Prostate gland (tissue), 2 donors: Measurements from ENCODE around the gene DGAT2. TPM values are rescaled to one million over a fixed set of nuclear protein-coding genes. Genes with fewer than 3 reads are reported as not detected.

Source experiments
- DNase-seq: peaks from one replicate; pipeline ENCODE4 v3.0.0-alpha.2; 2019; ENCODE audit warnings: low spot score
- H3K27ac ChIP-seq, 2 donors: fragments of 200-600 bp; sonication (generic); 2 replicates each; pipeline ENCODE4 v1.5.1; 2017 to 2019
- H3K27me3 ChIP-seq: fragments of 200-600 bp; sonication (generic); replicated peaks from 2 replicates; pipeline ENCODE4 v1.5.1; 2019; ENCODE audit not compliant: insufficient read depth
- H3K36me3 ChIP-seq, 2 donors: fragments of 200-600 bp; sonication (generic); 1 replicate in 1 of 2; 2 replicates in 1 of 2; pipeline versions ENCODE4 v1.5.1 to v1.8.1; 2017 to 2019
- H3K4me1 ChIP-seq: fragments of 200-600 bp; sonication (generic); replicated peaks from 2 replicates; pipeline ENCODE4 v1.5.1; 2019
- H3K4me3 ChIP-seq, 2 donors: fragments of 200-600 bp; sonication (generic); 2 replicates each; pipeline ENCODE4 v1.5.1; 2017 to 2019
- H3K9me3 ChIP-seq: fragments of 200-600 bp; sonication (generic); 2 replicates; pipeline ENCODE4 v1.5.1; 2017
- CTCF ChIP-seq, 4 experiments: fragments of 200-600 bp in 2 of 4; fragments of 450-650 bp in 2 of 4; sonication (generic) in 2 of 4; IDR thresholded peaks; 1 replicate in 3 of 4; 2 replicates in 1 of 4; pipeline ENCODE4 v1.5.1; 2016 to 2019; ENCODE audit warnings: antibody characterized with exemption in 4 of 4, mild to moderate bottlenecking in 2 of 4, moderate library complexity in 2 of 4
- POLR2A ChIP-seq: fragments of 450-650 bp; IDR thresholded peaks from one replicate; pipeline ENCODE4 v1.6.1; 2016; ENCODE audit warnings: antibody characterized with exemption, mild to moderate bottlenecking
- POLR2AphosphoS5 ChIP-seq: sonication (generic); formaldehyde crosslinking; IDR thresholded peaks from one replicate; pipeline ENCODE4 v1.6.1; 2017; ENCODE audit warnings: antibody characterized with exemption
- WGBS: methylation state at CpG from one replicate; pipeline ENCODE4 v1.1.5; 2018; 5-methylcytosine and 5-hydroxymethylcytosine counted together
- intact Hi-C: fragments of 100-400 bp; cut with DNase I; formaldehyde crosslinking; loops from one replicate; pipeline ENCODE4 v1.14.2; 2022
- total RNA-seq, 2 donors: library from RNA; depleted of rRNA; stranded (reverse); fragments of >200 nt; gene quantifications; one replicate each; pipeline ENCODE4 v1.1.0, GENCODE V29; 2016

The DGAT2 gene
- total RNA-seq, 2 donors from 2014 or later = 5.6 to 24.6 TPM

DNA sequence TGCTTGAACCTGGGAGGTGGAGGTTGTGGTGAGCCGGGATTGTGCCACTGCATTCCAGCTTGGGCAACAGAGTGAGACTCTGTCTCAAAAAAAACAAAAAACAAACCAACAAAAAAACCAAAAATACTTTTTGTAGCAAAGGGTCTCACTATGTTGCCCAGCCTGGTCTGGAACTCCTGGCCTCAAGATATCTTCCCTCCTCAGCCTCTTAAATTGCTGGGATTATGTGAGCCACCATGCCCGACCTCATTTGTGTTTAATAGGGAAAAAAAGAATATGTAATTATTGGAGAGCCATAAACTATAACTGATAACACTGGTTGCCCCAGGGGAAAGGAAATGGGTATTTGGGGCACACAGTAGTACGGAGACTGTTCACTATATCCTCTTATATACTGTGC is 66.2 kb downstream of the DGAT2 start:
- intact Hi-C loops = no loop called here
- Histone ChIP-seq H3K4me3 (no peak overlapping the region), H3K27me3 (no peaks in the 10 kb centered on the region), H3K36me3 (no peaks in the 10 kb centered on the region), H3K4me1 (no peaks in the 10 kb centered on the region), H3K9me3 (no peaks in the 10 kb centered on the region), H3K27ac (no peak overlapping the region)
- WGBS = 93% methylated on average over 3 of the region's 3 CpGs
- no peak for TF ChIP-seq POLR2A
- TF ChIP-seq POLR2AphosphoS5 = no peak
- TF ChIP-seq CTCF (IDR thresholded peaks at IDR 0.05) = no peak
- DNase-seq = no peak

GRCh38 chr11:75836417-75836816 is 67.8 kb downstream of the DGAT2 start:
- Histone ChIP-seq H3K4me3 (no peak overlapping the region), H3K36me3 (no peaks in the 10 kb centered on the region), H3K9me3 (no peaks in the 10 kb centered on the region), H3K27ac (no peak overlapping the region), H3K27me3 (no peaks in the 10 kb centered on the region), H3K4me1 (no peaks in the 10 kb centered on the region)
- no peak for DNase-seq
- WGBS = 78% methylated on average over 3 of the region's 3 CpGs
- intact Hi-C loops = no loop called here
- TF ChIP-seq CTCF (IDR thresholded peaks at IDR 0.05) = no peak
- no peak for TF ChIP-seq POLR2A
- no peak for TF ChIP-seq POLR2AphosphoS5

DNA sequence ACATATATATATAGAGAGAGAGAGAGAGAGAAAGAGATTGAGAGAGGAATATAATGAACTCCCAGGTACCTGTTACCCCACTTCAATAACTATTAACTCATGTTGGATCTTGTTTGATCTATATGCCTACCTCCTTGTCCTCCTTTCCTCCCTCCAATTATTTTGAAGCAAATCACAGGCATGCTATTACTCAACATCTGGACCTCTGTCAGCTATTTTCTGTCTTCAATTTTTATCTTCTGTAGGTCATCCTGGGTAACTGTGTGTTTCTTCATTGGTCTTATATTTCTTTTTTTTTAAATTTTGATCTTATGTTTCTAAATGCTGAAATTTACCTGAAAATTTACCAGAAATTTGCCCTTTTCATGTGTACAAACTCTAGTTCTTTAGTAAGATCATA is 71.3 kb downstream of the DGAT2 start:
- no peaks in the 10 kb centered on the region for H3K36me3 ChIP-seq
- H3K4me1 ChIP-seq = no peaks in the 10 kb centered on the region
- TF ChIP-seq CTCF (IDR thresholded peaks at IDR 0.05) (no peak), POLR2A (no peak), POLR2AphosphoS5 (no peak)
- H3K4me3 ChIP-seq = no peak overlapping the region
- H3K27me3 ChIP-seq = no peaks in the 10 kb centered on the region
- no peak overlapping the region for H3K27ac ChIP-seq
- no peaks in the 10 kb centered on the region for H3K9me3 ChIP-seq
- intact Hi-C loops = no loop called here
- no peak for DNase-seq

DNA sequence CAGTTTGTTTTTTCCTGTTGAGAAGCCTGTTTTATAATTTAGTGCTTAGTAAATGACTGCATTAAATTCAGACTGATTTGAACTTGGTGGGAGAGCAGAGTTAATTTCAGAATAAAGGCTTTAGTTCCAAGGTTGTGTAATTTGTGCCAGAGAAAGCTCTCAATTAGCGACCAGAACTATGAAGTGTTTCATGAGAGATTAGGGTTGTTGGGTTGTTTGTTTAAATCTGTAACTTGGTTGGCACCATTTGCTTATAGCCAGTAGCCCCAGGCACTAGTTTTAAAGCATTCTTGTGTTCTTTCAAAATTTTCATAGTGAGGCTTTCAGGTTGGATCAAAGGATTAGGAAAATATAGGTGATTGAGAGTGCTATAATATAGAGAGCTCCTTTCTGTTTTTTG is 71.9 kb downstream of the DGAT2 start:
- no peak for DNase-seq
- Histone ChIP-seq H3K27me3 (no peaks in the 10 kb centered on the region), H3K4me3 (no peak overlapping the region), H3K36me3 (no peaks in the 10 kb centered on the region), H3K9me3 (no peaks in the 10 kb centered on the region), H3K4me1 (no peaks in the 10 kb centered on the region), H3K27ac (no peak overlapping the region)
- intact Hi-C loops = no loop called here
- WGBS = 41% methylated on average over 1 of the region's 1 CpG
- no peak for TF ChIP-seq POLR2A
- TF ChIP-seq POLR2AphosphoS5 = no peak
- no peak for TF ChIP-seq CTCF (IDR thresholded peaks at IDR 0.05)

- intact Hi-C loops = no loop called here
- 84% methylated on average over 2 of the region's 2 CpGs for WGBS
- H3K9me3 ChIP-seq = no peaks in the 10 kb centered on the region
- no peaks in the 10 kb centered on the region for H3K36me3 ChIP-seq
- DNase-seq = no peak
- no peaks in the 10 kb centered on the region for H3K4me1 ChIP-seq
- no peak overlapping the region for H3K27ac ChIP-seq
- no peak overlapping the region for H3K4me3 ChIP-seq
- H3K27me3 ChIP-seq = no peaks in the 10 kb centered on the region
- TF ChIP-seq POLR2AphosphoS5 (no peak), CTCF (IDR thresholded peaks at IDR 0.05) (no peak), POLR2A (no peak)
These were observed 73.2 kb downstream of the DGAT2 start for GRCh38 chr11:75841739-75842138.
